HepG2 (cell line): ENCODE results near the gene ELMOD1. TPM values are rescaled to one million over a fixed set of nuclear protein-coding genes. Genes with fewer than 3 reads are reported as not detected.

Experiments used
- ATAC-seq: fragments of 200-7000 bp; cut with Tn5 transposase; 3 replicates; pipeline ENCODE4 v1.9.1; 2020; ENCODE audit warnings: mild to moderate bottlenecking, moderate library complexity
- BruUV-seq: library from RNA; stranded (reverse); fragments of 400-500 nt; replicated peaks from 2 replicates; lab custom pipeline; 2021; lab: Mats Ljungman, UMichigan
- CTCF ChIA-PET: fragments of 300-600 bp; formaldehyde crosslinking; extraction: SDS; loops from one replicate; lab custom pipeline; 2021; ENCODE audit warnings: low total read pairs, inconsistent platforms, low intra/inter-chr PET ratio; lab: Yijun Ruan, JAX
- POLR2A ChIA-PET: fragments of 350-600 bp; sonication (Branson Sonifier 250); formaldehyde crosslinking; loops from one replicate; lab custom pipeline; 2020; ENCODE audit warnings: antibody characterized with exemption, inconsistent platforms; lab: Yijun Ruan, JAX
- DNase-seq: peaks from one replicate; pipeline ENCODE4 v3.0.0-alpha.2; 2015; ENCODE audit warnings: low spot score
- FAIRE-seq: peaks from 3 replicates; lab custom pipeline; 2011; peaks lifted over from hg19 to GRCh38; lab: Jason Lieb, UNC
- H2AFZ ChIP-seq: one replicate; pipeline ENCODE4 v1.6.1; 2011; ENCODE audit warnings: low read length, inconsistent platforms
- H3K27ac ChIP-seq: fragments of 300-600 bp; 3 replicates; pipeline ENCODE4 v1.8.0; 2011; ENCODE audit warnings: mixed run types, mild to moderate bottlenecking, mixed read lengths, low read length, inconsistent platforms; ENCODE audit not compliant: insufficient read depth; ENCODE audit errors: extremely low read length
- H3K27me3 ChIP-seq, 2 experiments: fragments of 200-600 bp in 1 of 2; 2 replicates in 1 of 2; 3 replicates in 1 of 2; pipeline versions ENCODE4 v1.6.0 to v1.8.0; 2011; ENCODE audit warnings: low read length in 2 of 2, mild to moderate bottlenecking in 2 of 2, moderate library complexity in 2 of 2, inconsistent platforms in 1 of 2; ENCODE audit not compliant: insufficient read depth in 2 of 2, control insufficient read depth in 1 of 2
- H3K36me3 ChIP-seq, 2 experiments: fragments of 200-600 bp in 1 of 2; replicated peaks in 1 of 2; 2 replicates in 1 of 2; 3 replicates in 1 of 2; pipeline versions ENCODE4 v1.5.1 to v1.8.0; 2011; ENCODE audit warnings: low read length in 2 of 2, inconsistent platforms in 1 of 2; ENCODE audit not compliant: insufficient read depth in 2 of 2, control insufficient read depth in 1 of 2
- H3K4me1 ChIP-seq: 2 replicates; pipeline ENCODE4 v1.5.1; 2012; ENCODE audit warnings: low read length, inconsistent platforms; ENCODE audit not compliant: insufficient read depth
- H3K4me2 ChIP-seq: 2 replicates; pipeline ENCODE4 v1.6.0; 2011; ENCODE audit warnings: low read depth, low read length, inconsistent platforms
- H3K4me3 ChIP-seq, 3 experiments: fragments of 200-600 bp in 1 of 3; sonication (generic), shearing (Covaris generic) in 1 of 3; replicated peaks in 1 of 3; 2 replicates each; pipeline ENCODE4 v1.5.1; 2011 to 2016; ENCODE audit warnings: low read length in 3 of 3, inconsistent platforms in 2 of 3, low read depth in 2 of 3, mild to moderate bottlenecking in 2 of 3, control low read depth in 1 of 3, mixed read lengths in 1 of 3; ENCODE audit not compliant: insufficient read depth in 1 of 3
- H3K79me2 ChIP-seq: one replicate; pipeline ENCODE4 v1.6.1; 2011; ENCODE audit warnings: low read length, inconsistent platforms; ENCODE audit not compliant: insufficient read depth
- H3K9ac ChIP-seq: 2 replicates; pipeline ENCODE4 v1.6.0; 2011; ENCODE audit warnings: mild to moderate bottlenecking, low read depth, low read length, inconsistent platforms; ENCODE audit not compliant: insufficient read depth
- H3K9me3 ChIP-seq: 2 replicates; pipeline ENCODE4 v1.5.1; 2012; ENCODE audit warnings: mild to moderate bottlenecking, low read length
- H4K20me1 ChIP-seq: 2 replicates; pipeline ENCODE4 v1.6.0; 2011; ENCODE audit warnings: inconsistent platforms, mild to moderate bottlenecking, low read length, moderate library complexity; ENCODE audit not compliant: insufficient read depth
- MIER2 ChIP-seq: IDR thresholded peaks from 2 replicates; pipeline ENCODE4 v1.6.1; 2016; ENCODE audit warnings: missing biosample characterization, missing genetic modification reagents
- NAIF1 ChIP-seq: sonication (generic); formaldehyde crosslinking; IDR thresholded peaks from 2 replicates; pipeline ENCODE4 v1.5.0; 2020; ENCODE audit warnings: mild to moderate bottlenecking, missing genetic modification reagents, borderline replicate concordance
- ZNF547 ChIP-seq: sonication (generic); formaldehyde crosslinking; IDR thresholded peaks from 2 replicates; pipeline ENCODE4 v1.5.1; 2020; ENCODE audit warnings: mild to moderate bottlenecking, missing genetic modification reagents
- ZNF569 ChIP-seq: sonication (generic); formaldehyde crosslinking; IDR thresholded peaks from 2 replicates; pipeline ENCODE4 v1.5.0; 2020; ENCODE audit warnings: mild to moderate bottlenecking, missing genetic modification reagents, moderate library complexity, borderline replicate concordance
- ZNF83 ChIP-seq: sonication (generic); formaldehyde crosslinking; IDR thresholded peaks from 2 replicates; pipeline ENCODE4 v1.4.0; 2020; ENCODE audit warnings: missing genetic modification reagents, mild to moderate bottlenecking, borderline replicate concordance
- ZSCAN21 ChIP-seq: sonication (generic); formaldehyde crosslinking; IDR thresholded peaks from 2 replicates; pipeline ENCODE4 v1.8.0; 2022; ENCODE audit warnings: mild to moderate bottlenecking, missing genetic modification reagents, moderate library complexity, borderline replicate concordance
- ZSCAN25 ChIP-seq: sonication (generic); formaldehyde crosslinking; IDR thresholded peaks from 2 replicates; pipeline ENCODE4 v1.8.0; 2022; ENCODE audit warnings: mild to moderate bottlenecking, missing genetic modification reagents
- WGBS: methylation state at CpG from one replicate; pipeline ENCODE4 v1.1.6; 2017; ENCODE audit warnings: low lambda C conversion rate; 5-methylcytosine and 5-hydroxymethylcytosine counted together
- in situ Hi-C: cut with HindIII; loops from 2 replicates; pipeline ENCODE4 v1.10.0; 2017; ENCODE audit warnings: low pct_unique_long_range_greater_than_20kb; ENCODE audit not compliant: extremely low pct_ligation_motif_present
- intact Hi-C: fragments of 100-400 bp; cut with micrococcal nuclease; formaldehyde crosslinking; loops from one replicate; pipeline ENCODE4 v1.10.0; 2022; ENCODE audit not compliant: unreplicated experiment
- polyA plus RNA-seq, 8 experiments: library from polyadenylated mRNA; depleted of rRNA in 3 of 8; stranded (reverse) in 7 of 8; unstranded in 1 of 8; fragments of >200 nt; fragmentation: Illumina TruSeq in 4 of 8; extraction: Trizol in 4 of 8; gene quantifications; 2 replicates each; pipeline versions ENCODE4 v1.2.1 to v1.2.3, GENCODE V29; 2011 to 2016; ENCODE audit warnings: low read depth in 4 of 8, missing spikeins in 1 of 8, mixed read lengths in 1 of 8; ENCODE audit not compliant: insufficient read depth in 1 of 8
- total RNA-seq, 5 experiments: library from RNA; depleted of rRNA; stranded (reverse); fragments of >200 nt; fragmentation: Illumina TruSeq; extraction: Trizol; gene quantifications; 2 replicates each; pipeline ENCODE4 v1.2.3, GENCODE V29; 2016; ENCODE audit warnings: low read depth in 1 of 5
- TF ChIP-seq, protein P1 (sequence below): sonication (generic); formaldehyde crosslinking; IDR thresholded peaks from 2 replicates; pipeline ENCODE4 v1.4.0; 2020; ENCODE audit warnings: missing genetic modification reagents
- TF ChIP-seq, protein P2 (sequence below): sonication (generic); formaldehyde crosslinking; IDR thresholded peaks from 2 replicates; pipeline ENCODE4 v1.4.0; 2020; ENCODE audit warnings: missing genetic modification reagents, borderline replicate concordance
- TF ChIP-seq, protein P3 (sequence below): sonication (generic); formaldehyde crosslinking; conservative IDR thresholded peaks from 2 replicates; pipeline ENCODE4 v1.8.1; 2023; ENCODE audit warnings: missing genetic modification reagents
- TF ChIP-seq, protein P4 (sequence below): sonication (generic); formaldehyde crosslinking; IDR thresholded peaks from 2 replicates; pipeline ENCODE4 v1.5.0; 2020; ENCODE audit warnings: mild to moderate bottlenecking, missing genetic modification reagents, moderate library complexity
- TF ChIP-seq, protein P5 (sequence below): sonication (generic); formaldehyde crosslinking; IDR thresholded peaks from 2 replicates; pipeline ENCODE4 v1.4.0; 2020; ENCODE audit warnings: missing genetic modification reagents

Gene ELMOD1
- total and polyA plus RNA-seq, 2 of the 13 experiments (the other 11 are each of a cell fraction or from before 2014, with no cell fraction given), result not detected

DNA sequence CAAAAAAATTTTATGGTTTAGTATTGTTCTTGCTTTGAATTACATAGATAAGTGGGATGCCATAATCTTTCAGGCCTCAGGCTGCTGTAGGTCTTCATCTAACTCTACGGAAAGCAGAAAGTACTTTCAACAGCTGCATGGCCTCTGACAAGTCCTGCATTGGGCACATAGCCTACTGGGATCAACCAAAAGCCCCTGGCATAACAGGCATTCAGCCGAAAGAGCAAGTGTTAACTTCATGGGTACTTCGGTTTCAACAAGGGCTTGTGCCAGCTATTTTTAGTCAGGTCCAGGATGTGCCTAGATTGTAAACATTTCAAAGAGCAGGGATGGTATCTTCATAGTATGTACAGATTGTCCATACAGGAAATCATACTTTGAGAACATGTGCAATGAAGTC, 117.8 kb downstream of the ELMOD1 start (continued):
- TF ChIP-seq, protein P1, sequence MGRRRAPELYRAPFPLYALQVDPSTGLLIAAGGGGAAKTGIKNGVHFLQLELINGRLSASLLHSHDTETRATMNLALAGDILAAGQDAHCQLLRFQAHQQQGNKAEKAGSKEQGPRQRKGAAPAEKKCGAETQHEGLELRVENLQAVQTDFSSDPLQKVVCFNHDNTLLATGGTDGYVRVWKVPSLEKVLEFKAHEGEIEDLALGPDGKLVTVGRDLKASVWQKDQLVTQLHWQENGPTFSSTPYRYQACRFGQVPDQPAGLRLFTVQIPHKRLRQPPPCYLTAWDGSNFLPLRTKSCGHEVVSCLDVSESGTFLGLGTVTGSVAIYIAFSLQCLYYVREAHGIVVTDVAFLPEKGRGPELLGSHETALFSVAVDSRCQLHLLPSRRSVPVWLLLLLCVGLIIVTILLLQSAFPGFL (CRISPR knock-in tag), result no peak
- TF ChIP-seq ZNF547 (CRISPR knock-in tag), result no peak

DNA sequence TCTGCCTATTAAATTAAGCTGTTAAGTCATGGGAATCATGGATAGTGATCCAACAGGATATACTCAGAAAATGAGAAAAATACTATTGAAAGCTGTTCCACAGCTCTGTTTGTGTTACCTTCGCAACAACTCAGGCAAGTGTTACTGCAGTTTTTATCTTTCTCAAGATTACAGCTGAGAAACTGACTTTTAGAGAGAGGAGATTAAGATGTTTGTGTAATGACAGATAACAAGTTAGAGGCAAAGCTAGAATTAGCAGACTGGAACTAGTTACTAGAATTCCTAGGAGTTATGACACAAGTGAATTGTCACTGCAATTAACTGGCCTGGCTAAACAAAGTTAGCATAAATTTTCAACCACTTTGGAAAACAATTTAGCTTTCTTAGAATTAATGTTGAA, 119.4 kb downstream of the ELMOD1 start:
- FAIRE-seq, result no peak
- in situ Hi-C loops, result no loop called here
- TF ChIP-seq, protein P2, sequence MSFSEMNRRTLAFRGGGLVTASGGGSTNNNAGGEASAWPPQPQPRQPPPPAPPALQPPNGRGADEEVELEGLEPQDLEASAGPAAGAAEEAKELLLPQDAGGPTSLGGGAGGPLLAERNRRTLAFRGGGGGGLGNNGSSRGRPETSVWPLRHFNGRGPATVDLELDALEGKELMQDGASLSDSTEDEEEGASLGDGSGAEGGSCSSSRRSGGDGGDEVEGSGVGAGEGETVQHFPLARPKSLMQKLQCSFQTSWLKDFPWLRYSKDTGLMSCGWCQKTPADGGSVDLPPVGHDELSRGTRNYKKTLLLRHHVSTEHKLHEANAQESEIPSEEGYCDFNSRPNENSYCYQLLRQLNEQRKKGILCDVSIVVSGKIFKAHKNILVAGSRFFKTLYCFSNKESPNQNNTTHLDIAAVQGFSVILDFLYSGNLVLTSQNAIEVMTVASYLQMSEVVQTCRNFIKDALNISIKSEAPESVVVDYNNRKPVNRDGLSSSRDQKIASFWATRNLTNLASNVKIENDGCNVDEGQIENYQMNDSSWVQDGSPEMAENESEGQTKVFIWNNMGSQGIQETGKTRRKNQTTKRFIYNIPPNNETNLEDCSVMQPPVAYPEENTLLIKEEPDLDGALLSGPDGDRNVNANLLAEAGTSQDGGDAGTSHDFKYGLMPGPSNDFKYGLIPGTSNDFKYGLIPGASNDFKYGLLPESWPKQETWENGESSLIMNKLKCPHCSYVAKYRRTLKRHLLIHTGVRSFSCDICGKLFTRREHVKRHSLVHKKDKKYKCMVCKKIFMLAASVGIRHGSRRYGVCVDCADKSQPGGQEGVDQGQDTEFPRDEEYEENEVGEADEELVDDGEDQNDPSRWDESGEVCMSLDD (CRISPR knock-in tag), result no peak
- TF ChIP-seq ZNF569 (CRISPR knock-in tag) (no peak), ZNF83 (no peak), NAIF1 (CRISPR knock-in tag) (no peak), ZSCAN21 (CRISPR knock-in tag) (no peak), MIER2 (CRISPR knock-in tag) (no peak), ZSCAN25 (CRISPR knock-in tag) (no peak)
- TF ChIP-seq, protein P3, sequence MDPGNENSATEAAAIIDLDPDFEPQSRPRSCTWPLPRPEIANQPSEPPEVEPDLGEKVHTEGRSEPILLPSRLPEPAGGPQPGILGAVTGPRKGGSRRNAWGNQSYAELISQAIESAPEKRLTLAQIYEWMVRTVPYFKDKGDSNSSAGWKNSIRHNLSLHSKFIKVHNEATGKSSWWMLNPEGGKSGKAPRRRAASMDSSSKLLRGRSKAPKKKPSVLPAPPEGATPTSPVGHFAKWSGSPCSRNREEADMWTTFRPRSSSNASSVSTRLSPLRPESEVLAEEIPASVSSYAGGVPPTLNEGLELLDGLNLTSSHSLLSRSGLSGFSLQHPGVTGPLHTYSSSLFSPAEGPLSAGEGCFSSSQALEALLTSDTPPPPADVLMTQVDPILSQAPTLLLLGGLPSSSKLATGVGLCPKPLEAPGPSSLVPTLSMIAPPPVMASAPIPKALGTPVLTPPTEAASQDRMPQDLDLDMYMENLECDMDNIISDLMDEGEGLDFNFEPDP, result no peak
- TF ChIP-seq, protein P4, sequence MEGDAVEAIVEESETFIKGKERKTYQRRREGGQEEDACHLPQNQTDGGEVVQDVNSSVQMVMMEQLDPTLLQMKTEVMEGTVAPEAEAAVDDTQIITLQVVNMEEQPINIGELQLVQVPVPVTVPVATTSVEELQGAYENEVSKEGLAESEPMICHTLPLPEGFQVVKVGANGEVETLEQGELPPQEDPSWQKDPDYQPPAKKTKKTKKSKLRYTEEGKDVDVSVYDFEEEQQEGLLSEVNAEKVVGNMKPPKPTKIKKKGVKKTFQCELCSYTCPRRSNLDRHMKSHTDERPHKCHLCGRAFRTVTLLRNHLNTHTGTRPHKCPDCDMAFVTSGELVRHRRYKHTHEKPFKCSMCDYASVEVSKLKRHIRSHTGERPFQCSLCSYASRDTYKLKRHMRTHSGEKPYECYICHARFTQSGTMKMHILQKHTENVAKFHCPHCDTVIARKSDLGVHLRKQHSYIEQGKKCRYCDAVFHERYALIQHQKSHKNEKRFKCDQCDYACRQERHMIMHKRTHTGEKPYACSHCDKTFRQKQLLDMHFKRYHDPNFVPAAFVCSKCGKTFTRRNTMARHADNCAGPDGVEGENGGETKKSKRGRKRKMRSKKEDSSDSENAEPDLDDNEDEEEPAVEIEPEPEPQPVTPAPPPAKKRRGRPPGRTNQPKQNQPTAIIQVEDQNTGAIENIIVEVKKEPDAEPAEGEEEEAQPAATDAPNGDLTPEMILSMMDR, result no peak
- TF ChIP-seq, protein P5, sequence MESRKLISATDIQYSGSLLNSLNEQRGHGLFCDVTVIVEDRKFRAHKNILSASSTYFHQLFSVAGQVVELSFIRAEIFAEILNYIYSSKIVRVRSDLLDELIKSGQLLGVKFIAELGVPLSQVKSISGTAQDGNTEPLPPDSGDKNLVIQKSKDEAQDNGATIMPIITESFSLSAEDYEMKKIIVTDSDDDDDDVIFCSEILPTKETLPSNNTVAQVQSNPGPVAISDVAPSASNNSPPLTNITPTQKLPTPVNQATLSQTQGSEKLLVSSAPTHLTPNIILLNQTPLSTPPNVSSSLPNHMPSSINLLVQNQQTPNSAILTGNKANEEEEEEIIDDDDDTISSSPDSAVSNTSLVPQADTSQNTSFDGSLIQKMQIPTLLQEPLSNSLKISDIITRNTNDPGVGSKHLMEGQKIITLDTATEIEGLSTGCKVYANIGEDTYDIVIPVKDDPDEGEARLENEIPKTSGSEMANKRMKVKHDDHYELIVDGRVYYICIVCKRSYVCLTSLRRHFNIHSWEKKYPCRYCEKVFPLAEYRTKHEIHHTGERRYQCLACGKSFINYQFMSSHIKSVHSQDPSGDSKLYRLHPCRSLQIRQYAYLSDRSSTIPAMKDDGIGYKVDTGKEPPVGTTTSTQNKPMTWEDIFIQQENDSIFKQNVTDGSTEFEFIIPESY (CRISPR knock-in tag), result no peak

More for the DNA sequence above, 119.4 kb downstream of the ELMOD1 start:
- no peaks in the 10 kb centered on the region for H3K4me1 ChIP-seq
- intact Hi-C loops, result no loop called here
- no peak for ATAC-seq
- ChIA-PET POLR2A (no interaction called here), CTCF (no interaction called here)
- no peaks in the 10 kb centered on the region for H3K36me3 ChIP-seq
- no peak overlapping the region for H3K27ac ChIP-seq
- H3K4me2 ChIP-seq, result no peak overlapping the region
- H4K20me1 ChIP-seq, result no peaks in the 10 kb centered on the region
- H2AFZ ChIP-seq, result no peak overlapping the region
- H3K4me3 ChIP-seq, result no peak overlapping the region
- no TSS peak for BruUV-seq
- H3K9ac ChIP-seq, result no peak overlapping the region
- H3K27me3 ChIP-seq, result peaks cover 0 to 12% of the 10 kb centered on the region in 2 experiments; a peak in 2 of 5 replicates
- WGBS, result 0% methylated on average over 1 of the region's 1 CpG
- no peaks in the 10 kb centered on the region for H3K79me2 ChIP-seq
- H3K9me3 ChIP-seq, result no peaks in the 10 kb centered on the region
- no peak for DNase-seq
